Activated CD4-positive, alpha-beta memory T cell treated with anti-CD3 and anti-CD28 coated beads, Interleukin-2, amount 10 ng/mL, durations not matched to agents 7 days and 5 days (primary cell): ENCODE measurements around the gene ARHGAP9. TPM values are rescaled to one million over a fixed set of nuclear protein-coding genes. Genes with fewer than 3 reads are reported as not detected.

Experiments used
- CTCF ChIA-PET: fragments of 350-600 bp; sonication (Branson Sonifier 250); formaldehyde crosslinking; loops from one replicate; lab custom pipeline; 2021; ENCODE audit warnings: antibody characterized with exemption, inconsistent platforms; lab: Charles Lee
- POLR2A ChIA-PET: fragments of 350-600 bp; sonication (Branson Sonifier 250); formaldehyde crosslinking; loops from one replicate; lab custom pipeline; 2021; ENCODE audit warnings: antibody characterized with exemption; lab: Charles Lee
- DNase-seq: peaks from one replicate; pipeline ENCODE4 v3.0.0-alpha.2; 2020
- H3K27ac Mint-ChIP-seq: one replicate; pipeline ENCODE4 v1.8.0; 2021; ENCODE audit warnings: mild to moderate bottlenecking, mixed read lengths
- H3K27me3 Mint-ChIP-seq: one replicate; pipeline ENCODE4 v1.8.0; 2021; ENCODE audit warnings: mixed read lengths
- H3K36me3 Mint-ChIP-seq: one replicate; pipeline ENCODE4 v1.8.0; 2021; ENCODE audit warnings: low read depth, mixed read lengths
- H3K4me1 Mint-ChIP-seq: one replicate; pipeline ENCODE4 v1.8.0; 2021; ENCODE audit warnings: mixed read lengths
- H3K4me3 Mint-ChIP-seq: one replicate; pipeline ENCODE4 v1.8.0; 2021; ENCODE audit warnings: mild to moderate bottlenecking, mixed read lengths
- H3K9me3 Mint-ChIP-seq: one replicate; pipeline ENCODE4 v1.8.0; 2021; ENCODE audit warnings: mixed read lengths
- total RNA-seq, 2 experiments: library from RNA; stranded (reverse); gene quantifications; one replicate each; pipeline ENCODE4 v1.2.3, GENCODE V29; 2021

ARHGAP9 gene
- total RNA-seq, 2 experiments from 2014 or later, result 171 to 188 TPM

GRCh38 chr12:57459750-57460467, 19.8 kb downstream of the ARHGAP9 start, which contains the start of gene GLI1:
Gene GLI1, plus strand, starts transcription at chr12:57459785. Its CDS starts 3,907 bp downstream, at chr12:57463692.
- no peak for DNase-seq
- Mint-ChIP-seq H3K27me3 (peaks cover 23% of the 10 kb centered on the region), H3K27ac (peak within 1 kb of the TSS; percentile 95), H3K4me1 (peaks cover 66% of the 10 kb centered on the region), H3K4me3 (peak within 1 kb of the TSS; percentile 93), H3K9me3 (no peaks in the 10 kb centered on the region), H3K36me3 (no peaks in the 10 kb centered on the region)
- ChIA-PET CTCF (interaction anchor here (0.6 to 9.8 kb wide), 25 partner anchors 9 to 281 kb away, joined by 3 to 204 read pairs (median 6); partner anchors contain the start of genes ARHGAP9, DCTN2, INHBC and MARS1), POLR2A (interaction anchor here (0.8 to 6.4 kb wide), 9 partner anchors 12 to 284 kb away, joined by 3 to 72 read pairs (median 5); partner anchors contain the start of genes ARHGAP9 and DDIT3)

- Mint-ChIP-seq H3K4me3 (peak overlapping the region; percentile 93), H3K4me1 (peaks cover 62% of the 10 kb centered on the region), H3K27me3 (peaks cover 23% of the 10 kb centered on the region), H3K27ac (peak overlapping the region; percentile 95), H3K36me3 (no peaks in the 10 kb centered on the region), H3K9me3 (no peaks in the 10 kb centered on the region)
- peak; percentile 93 for DNase-seq
- CTCF ChIA-PET, result interaction anchor here (0.6 to 9.8 kb wide), 53 partner anchors 9 to 444 kb away, joined by 3 to 204 read pairs (median 4); partner anchors contain the start of genes ARHGAP9, ARHGEF25, B4GALNT1 and DCTN2
- POLR2A ChIA-PET, result interaction anchor here (0.8 to 6.4 kb wide), 14 partner anchors 10 to 990 kb away, joined by 3 to 72 read pairs (median 4); partner anchors contain the start of genes ARHGAP9, DDIT3 and PIP4K2C
Observed at GRCh38 chr12:57459055-57459749, 20.5 kb downstream of the ARHGAP9 start.

- Mint-ChIP-seq H3K4me3 (peak overlapping the region; percentile 93), H3K27me3 (peaks cover 23% of the 10 kb centered on the region), H3K9me3 (no peaks in the 10 kb centered on the region), H3K4me1 (peaks cover 57% of the 10 kb centered on the region), H3K27ac (peak overlapping the region; percentile 95), H3K36me3 (no peaks in the 10 kb centered on the region)
- ChIA-PET CTCF (interaction anchor here (0.6 to 9.8 kb wide), 52 partner anchors 8 to 445 kb away, joined by 3 to 204 read pairs (median 4); partner anchors contain the start of genes ARHGAP9, ARHGEF25, B4GALNT1 and DCTN2), POLR2A (interaction anchor here (0.8 to 6.4 kb wide), 14 partner anchors 11 to 989 kb away, joined by 3 to 72 read pairs (median 4); partner anchors contain the start of genes ARHGAP9, DDIT3, NACA and PIP4K2C)
- DNase-seq, result no peak
Observed at GRCh38 chr12:57458665-57459054, 21.0 kb downstream of the ARHGAP9 start.

- ChIA-PET POLR2A (no interaction called here), CTCF (interaction anchor here (0.6 to 9.8 kb wide), 8 partner anchors 13 to 214 kb away, joined by 3 to 204 read pairs (median 6); partner anchors contain the start of gene ARHGAP9)
- Mint-ChIP-seq H3K27ac (peak overlapping the region; percentile 52), H3K36me3 (no peaks in the 10 kb centered on the region), H3K9me3 (no peaks in the 10 kb centered on the region), H3K27me3 (peaks cover 18% of the 10 kb centered on the region), H3K4me3 (no peak overlapping the region), H3K4me1 (peaks cover 48% of the 10 kb centered on the region)
- no peak for DNase-seq
Observed at GRCh38 chr12:57456737-57457490, 22.8 kb downstream of the ARHGAP9 start.

GRCh38 chr12:57456145-57456700, 23.4 kb downstream of the ARHGAP9 start:
- CTCF ChIA-PET, result interaction anchor here (0.6 to 7.1 kb wide), 22 partner anchors 14 to 326 kb away, joined by 3 to 106 read pairs (median 4); no protein-coding TSS in a partner anchor
- H3K27ac Mint-ChIP-seq, result no peak overlapping the region
- POLR2A ChIA-PET, result interaction anchor here (1.1 kb wide), 1 partner anchor 22 kb away, joined by 4 read pairs; no protein-coding TSS in a partner anchor

GRCh38 chr12:57455374-57456144, 24.1 kb downstream of the ARHGAP9 start:
- CTCF ChIA-PET, result interaction anchor here (0.5 to 7.1 kb wide), 27 partner anchors 7 to 326 kb away, joined by 3 to 106 read pairs (median 4); no protein-coding TSS in a partner anchor
- peak overlapping the region; percentile 52 for H3K4me3 Mint-ChIP-seq
- no peak overlapping the region for H3K27ac Mint-ChIP-seq
- peaks cover 8% of the 10 kb centered on the region for H3K27me3 Mint-ChIP-seq
- H3K4me1 Mint-ChIP-seq, result peaks cover 39% of the 10 kb centered on the region
- POLR2A ChIA-PET, result interaction anchor here (1.1 kb wide), 2 partner anchors 23 to 64 kb away, joined by 3 to 4 read pairs; partner anchors contain the start of gene DDIT3
- no peak for DNase-seq
- H3K36me3 Mint-ChIP-seq, result no peaks in the 10 kb centered on the region
- H3K9me3 Mint-ChIP-seq, result no peaks in the 10 kb centered on the region

More at GRCh38 chr12:57456145-57456700, 23.4 kb downstream of the ARHGAP9 start:
- H3K27me3 Mint-ChIP-seq, result peaks cover 12% of the 10 kb centered on the region
- no peaks in the 10 kb centered on the region for H3K36me3 Mint-ChIP-seq
- no peaks in the 10 kb centered on the region for H3K9me3 Mint-ChIP-seq
- peak; percentile 56 for DNase-seq
- peaks cover 43% of the 10 kb centered on the region for H3K4me1 Mint-ChIP-seq
- peak overlapping the region; percentile 52 for H3K4me3 Mint-ChIP-seq

- peak within 1 kb of the TSS; percentile 52 for H3K4me3 Mint-ChIP-seq
- no peak within 1 kb of the TSS for H3K27ac Mint-ChIP-seq
- H3K27me3 Mint-ChIP-seq, result peaks cover 3% of the 10 kb centered on the region
- DNase-seq, result no peak
- peaks cover 34% of the 10 kb centered on the region for H3K4me1 Mint-ChIP-seq
- CTCF ChIA-PET, result interaction anchor here (0.5 to 7.1 kb wide), 18 partner anchors 8 to 325 kb away, joined by 3 to 106 read pairs (median 4); partner anchors contain the start of gene INHBC
- no peaks in the 10 kb centered on the region for H3K36me3 Mint-ChIP-seq
- POLR2A ChIA-PET, result interaction anchor here (1.1 kb wide), 1 partner anchor 65 kb away, joined by 3 read pairs; the partner anchor contains the start of gene DDIT3
- no peaks in the 10 kb centered on the region for H3K9me3 Mint-ChIP-seq
Observed at GRCh38 chr12:57454566-57455373, 24.9 kb downstream of the ARHGAP9 start, which contains the start of gene INHBE. Gene INHBE, plus strand, starts transcription at chr12:57455307. Its CDS starts 230 bp downstream, at chr12:57455537.

- ChIA-PET POLR2A (no interaction called here), CTCF (interaction anchor here (0.6 to 7.1 kb wide), 8 partner anchors 9 to 436 kb away, joined by 3 to 106 read pairs (median 11); partner anchors contain the start of gene INHBC)
- peaks cover 29% of the 10 kb centered on the region for H3K4me1 Mint-ChIP-seq
- H3K27ac Mint-ChIP-seq, result no peak overlapping the region
- DNase-seq, result no peak
- H3K36me3 Mint-ChIP-seq, result no peaks in the 10 kb centered on the region
- H3K9me3 Mint-ChIP-seq, result no peaks in the 10 kb centered on the region
- H3K4me3 Mint-ChIP-seq, result no peak overlapping the region
- peaks cover 2% of the 10 kb centered on the region for H3K27me3 Mint-ChIP-seq
Observed at GRCh38 chr12:57454213-57454565, 25.5 kb downstream of the ARHGAP9 start.

- H3K9me3 Mint-ChIP-seq, result no peaks in the 10 kb centered on the region
- CTCF ChIA-PET, result interaction anchor here (0.6 to 7.1 kb wide), 33 partner anchors 10 to 239 kb away, joined by 3 to 106 read pairs (median 4); partner anchors contain the start of genes DCTN2, INHBC and SHMT2
- peaks cover 2% of the 10 kb centered on the region for H3K27me3 Mint-ChIP-seq
- peak; percentile 62 for DNase-seq
- no peak overlapping the region for H3K27ac Mint-ChIP-seq
- H3K36me3 Mint-ChIP-seq, result no peaks in the 10 kb centered on the region
- peaks cover 20% of the 10 kb centered on the region for H3K4me1 Mint-ChIP-seq
- POLR2A ChIA-PET, result interaction anchor here (1.4 to 1.5 kb wide), 2 partner anchors 23 to 145 kb away, joined by 6 to 7 read pairs; no protein-coding TSS in a partner anchor
- no peak overlapping the region for H3K4me3 Mint-ChIP-seq
Observed at GRCh38 chr12:57452937-57453509, 26.6 kb downstream of the ARHGAP9 start.
